PC-3 (cell line): ENCODE results near the gene GMEB2. TPM values are rescaled to one million over a fixed set of nuclear protein-coding genes. Genes with fewer than 3 reads are reported as not detected.

ENCODE experiments used
- ATAC-seq: fragments of 200-7000 bp; cut with Tn5 transposase; 2 replicates; pipeline ENCODE4 v1.9.1; 2020; ENCODE audit warnings: mild to moderate bottlenecking, moderate library complexity
- BruUV-seq: library from RNA; stranded (reverse); fragments of 400-500 nt; replicated peaks from 2 replicates; lab custom pipeline; 2021; lab: Mats Ljungman, UMichigan
- CTCF ChIA-PET: fragments of 300-600 bp; sonication (Branson Sonifier 250); formaldehyde crosslinking; loops from one replicate; lab custom pipeline; 2022; ENCODE audit warnings: antibody characterized with exemption; lab: Charles Lee
- POLR2A ChIA-PET: fragments of 300-600 bp; sonication (Branson Sonifier 250); formaldehyde crosslinking; loops from one replicate; lab custom pipeline; 2022; ENCODE audit warnings: antibody characterized with exemption; ENCODE audit not compliant: unreplicated experiment; lab: Charles Lee
- DNase-seq: peaks from one replicate; pipeline ENCODE4 v3.0.0-alpha.2; 2015
- H2AFZ ChIP-seq: fragments of 300-600 bp; sonication (generic); 2 replicates; pipeline ENCODE4 v1.6.0; 2016; ENCODE audit warnings: antibody characterized with exemption, low read length
- H3F3A ChIP-seq: fragments of 300-600 bp; sonication (generic); one replicate; pipeline ENCODE4 v1.6.0; 2017; ENCODE audit warnings: antibody characterized with exemption, low read length, control low read depth, mild to moderate bottlenecking; ENCODE audit not compliant: unreplicated experiment
- H3K27ac ChIP-seq: fragments of 300-600 bp; sonication (generic); 2 replicates; pipeline ENCODE4 v1.5.1; 2016; ENCODE audit warnings: mild to moderate bottlenecking, low read length
- H3K27me3 ChIP-seq: fragments of 300-600 bp; sonication (generic); 2 replicates; pipeline ENCODE4 v1.6.1; 2016; ENCODE audit warnings: low read length, mixed read lengths
- H3K36me3 ChIP-seq: fragments of 300-600 bp; sonication (generic); 2 replicates; pipeline ENCODE4 v1.6.1; 2016; ENCODE audit warnings: low read depth, mixed run types, low read length, mixed read lengths
- H3K4me1 ChIP-seq: fragments of 300-600 bp; sonication (generic); 2 replicates; pipeline ENCODE4 v1.5.1; 2016; ENCODE audit warnings: low read length; ENCODE audit not compliant: insufficient read depth
- H3K4me2 ChIP-seq: fragments of 300-600 bp; sonication (generic); 2 replicates; pipeline ENCODE4 v1.6.0; 2016; ENCODE audit warnings: low read length
- H3K4me3 ChIP-seq: fragments of 300-600 bp; sonication (generic); 2 replicates; pipeline ENCODE4 v1.5.1; 2016; ENCODE audit warnings: mild to moderate bottlenecking, low read length, mixed read lengths
- H3K79me2 ChIP-seq: fragments of 300-600 bp; sonication (generic); 2 replicates; pipeline ENCODE4 v1.6.1; 2017; ENCODE audit warnings: low read length, mixed read lengths
- H3K9ac ChIP-seq: fragments of 300-600 bp; sonication (generic); 2 replicates; pipeline ENCODE4 v1.6.0; 2016; ENCODE audit warnings: mild to moderate bottlenecking, low read length
- H3K9me2 ChIP-seq: fragments of 300-600 bp; sonication (generic); replicated peaks from 2 replicates; pipeline ENCODE4 v1.6.1; 2016; ENCODE audit warnings: mixed run types, low read length, mixed read lengths
- H3K9me3 ChIP-seq: fragments of 300-600 bp; sonication (generic); 2 replicates; pipeline ENCODE4 v1.6.1; 2016; ENCODE audit warnings: low read length, mixed read lengths
- H4K20me1 ChIP-seq: fragments of 300-600 bp; sonication (generic); 2 replicates; pipeline ENCODE4 v1.6.1; 2016; ENCODE audit warnings: low read length, mixed read lengths
- CTCF ChIP-seq: fragments of 300-600 bp; sonication (generic); conservative IDR thresholded peaks from 2 replicates; pipeline ENCODE4 v1.5.1; 2017; ENCODE audit warnings: antibody characterized with exemption, low read depth, mild to moderate bottlenecking, low read length
- EZH2 ChIP-seq: fragments of 300-600 bp; sonication (generic); IDR thresholded peaks from one replicate; pipeline ENCODE4 v1.6.1; 2017; ENCODE audit warnings: antibody characterized with exemption, mild to moderate bottlenecking, low read length; ENCODE audit not compliant: unreplicated experiment
- EZH2phosphoT487 ChIP-seq: fragments of 300-600 bp; sonication (generic); IDR thresholded peaks from 2 replicates; pipeline ENCODE4 v1.6.1; 2018; ENCODE audit warnings: mild to moderate bottlenecking, antibody characterized with exemption, low read length, borderline replicate concordance
- intact Hi-C: fragments of 100-400 bp; cut with micrococcal nuclease; formaldehyde crosslinking; loops from 2 replicates; pipeline ENCODE4 v1.9.0; 2023
- total RNA-seq: library from RNA; depleted of rRNA; stranded (reverse); fragments of >200 nt; gene quantifications from 2 replicates; pipeline ENCODE4 v1.2.3, GENCODE V29; 2014

The GMEB2 gene
- total RNA-seq, 1 experiment from 2014 or later = 13.7 TPM

- ATAC-seq (no peak), DNase-seq (no peak)
- peaks cover 76% of the 10 kb centered on the region for H3K79me2 ChIP-seq
- TF ChIP-seq CTCF (no peak), EZH2phosphoT487 (no peak)
- H3F3A ChIP-seq = no peaks in the 10 kb centered on the region
- ChIA-PET CTCF (no interaction called here), POLR2A (no interaction called here)
- no peaks in the 10 kb centered on the region for H3K9me2 ChIP-seq
- no peak overlapping the region for H3K9ac ChIP-seq
- no peaks in the 10 kb centered on the region for H3K27me3 ChIP-seq
- no peak overlapping the region for H2AFZ ChIP-seq
- intact Hi-C loops = no loop called here
- H3K27ac ChIP-seq = no peak overlapping the region
- no peak overlapping the region for H3K4me2 ChIP-seq
- peaks cover 14% of the 10 kb centered on the region for H3K4me1 ChIP-seq
- no peaks in the 10 kb centered on the region for H4K20me1 ChIP-seq
- no TSS peak for BruUV-seq
- 0 out of 2 replicates have a peak, but pooled peaks cover 3% of the 10 kb centered on the region for H3K36me3 ChIP-seq
- no peak overlapping the region for H3K4me3 ChIP-seq
- no peaks in the 10 kb centered on the region for H3K9me3 ChIP-seq
Observed at GRCh38 chr20:63624486-63624885, 2.4 kb downstream of the GMEB2 start.

GRCh38 chr20:63622732-63623131 is 4.2 kb downstream of the GMEB2 start:
- no TSS peak for BruUV-seq
- TF ChIP-seq CTCF = no peak
- no peak for TF ChIP-seq EZH2
- no peak for TF ChIP-seq EZH2phosphoT487
- H2AFZ ChIP-seq = no peak overlapping the region
- CTCF ChIA-PET = no interaction called here
- no peaks in the 10 kb centered on the region for H3K36me3 ChIP-seq
- H4K20me1 ChIP-seq = no peaks in the 10 kb centered on the region
- POLR2A ChIA-PET = no interaction called here
- H3K27me3 ChIP-seq = no peaks in the 10 kb centered on the region
- intact Hi-C loops = no loop called here
- H3K4me1 ChIP-seq = peaks cover 7% of the 10 kb centered on the region; the same call in 1 of the 2 replicates
- no peaks in the 10 kb centered on the region for H3F3A ChIP-seq
- no peak overlapping the region for H3K4me3 ChIP-seq
- no peak for DNase-seq
- ATAC-seq = no peak
- no peaks in the 10 kb centered on the region for H3K9me3 ChIP-seq
- H3K79me2 ChIP-seq = peaks cover 65% of the 10 kb centered on the region
- no peaks in the 10 kb centered on the region for H3K9me2 ChIP-seq
- no peak overlapping the region for H3K27ac ChIP-seq
- H3K4me2 ChIP-seq = no peak overlapping the region
- H3K9ac ChIP-seq = no peak overlapping the region

GRCh38 chr20:63622096-63622495 is 4.8 kb downstream of the GMEB2 start:
- Histone ChIP-seq H3K9ac (no peak overlapping the region), H4K20me1 (no peaks in the 10 kb centered on the region), H3K4me3 (no peak overlapping the region), H3K4me1 (peaks cover 7% of the 10 kb centered on the region; the same call in 1 of the 2 replicates), H2AFZ (no peak overlapping the region), H3K27ac (no peak overlapping the region), H3K79me2 (peaks cover 58% of the 10 kb centered on the region), H3K9me3 (no peaks in the 10 kb centered on the region), H3K27me3 (no peaks in the 10 kb centered on the region), H3K4me2 (no peak overlapping the region), H3F3A (no peaks in the 10 kb centered on the region), H3K36me3 (no peaks in the 10 kb centered on the region), H3K9me2 (no peaks in the 10 kb centered on the region)
- ChIA-PET CTCF (no interaction called here), POLR2A (interaction anchor here (0.9 kb wide), 1 partner anchor 48 kb away, joined by 9 read pairs; the partner anchor contains the start of gene HELZ2)
- ATAC-seq = no peak
- DNase-seq = no peak
- intact Hi-C loops = no loop called here
- BruUV-seq = no TSS peak
- TF ChIP-seq EZH2 (no peak), EZH2phosphoT487 (no peak), CTCF (no peak)
